ENCODE data around the gene IGLL5. TPM values are rescaled to one million over a fixed set of nuclear protein-coding genes. Genes with fewer than 3 reads are reported as not detected.

Gene IGLL5
- total RNA-seq, 4 donors from 2014 or later, result 0.90 to 7.4 (median 2.7) TPM; not detected in 1

DNA sequence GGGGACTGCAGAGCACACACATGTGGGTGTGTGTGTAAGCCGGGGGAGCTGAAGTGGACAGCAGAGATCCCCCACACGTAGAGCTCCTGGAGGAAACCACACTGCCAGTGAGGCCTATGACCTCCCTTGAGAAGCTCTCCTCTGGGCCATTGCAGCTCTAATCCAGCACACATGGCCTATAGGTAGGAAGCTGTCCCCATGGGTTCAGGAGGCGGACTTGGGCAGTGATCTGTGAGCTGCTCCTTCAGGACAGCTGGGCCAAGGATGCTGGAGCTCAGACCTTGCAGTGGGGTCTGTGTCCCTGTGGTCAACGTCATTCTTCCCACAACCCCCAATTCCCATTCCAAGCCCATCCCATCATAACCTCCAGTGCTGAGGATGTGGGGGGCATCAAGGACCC lies 29.8 kb downstream of the IGLL5 start:
- no peak overlapping the region for H3K27ac ChIP-seq
- no peak for TF ChIP-seq POLR2A (IDR thresholded peaks at IDR 0.05)
- no peak for TF ChIP-seq CTCF (IDR thresholded peaks at IDR 0.05)
- no peaks in the 10 kb centered on the region for H3K9me3 ChIP-seq
- no peaks in the 10 kb centered on the region for H3K4me1 ChIP-seq
- no peaks in the 10 kb centered on the region for H3K27me3 ChIP-seq
- DNase-seq, result no peak
- intact Hi-C loops (cut with DNase I; ENCODE audit: low total_unique reads), result no loop called here
- no peak overlapping the region for H3K4me3 ChIP-seq
- H3K36me3 ChIP-seq, result no peaks in the 10 kb centered on the region

DNA sequence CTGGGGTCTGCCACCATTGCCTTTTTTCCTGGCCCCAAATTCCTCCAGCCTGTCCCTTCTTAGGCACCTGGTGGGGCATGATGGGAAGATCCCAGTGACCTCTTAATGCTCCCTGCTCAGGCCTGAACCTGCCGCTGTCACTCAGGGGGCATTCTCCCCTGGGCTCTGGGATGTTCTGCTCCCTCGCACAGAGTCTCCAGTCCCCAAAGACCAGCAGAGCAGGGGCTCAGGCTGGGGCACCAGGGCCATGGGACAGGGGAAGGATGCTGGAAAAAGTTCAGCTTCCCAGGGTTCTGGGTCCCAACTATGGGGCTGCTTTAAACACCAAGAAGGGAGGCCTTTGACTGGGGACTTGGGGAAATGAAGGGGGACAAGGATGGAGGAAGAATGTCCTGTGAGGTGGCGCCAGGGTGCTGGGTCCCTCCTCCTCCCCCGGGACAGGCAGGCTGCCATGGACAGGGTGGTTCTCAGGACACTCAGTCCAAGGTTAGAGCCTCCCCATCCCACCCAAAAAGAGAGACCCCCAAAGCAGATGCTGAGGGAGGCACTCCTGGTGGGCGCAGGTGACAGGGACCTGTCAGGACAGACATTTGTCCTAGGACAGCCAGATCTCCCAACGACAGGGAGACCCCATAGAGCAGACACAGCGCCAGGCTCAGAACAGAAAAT lies 30.8 kb downstream of the IGLL5 start:
- no peak overlapping the region for H3K4me3 ChIP-seq
- no peak for DNase-seq
- intact Hi-C loops (cut with DNase I; ENCODE audit: low total_unique reads), result no loop called here
- no peaks in the 10 kb centered on the region for H3K27me3 ChIP-seq
- no peak overlapping the region for H3K27ac ChIP-seq
- no peaks in the 10 kb centered on the region for H3K9me3 ChIP-seq
- H3K36me3 ChIP-seq, result no peaks in the 10 kb centered on the region
- no peak for TF ChIP-seq CTCF (IDR thresholded peaks at IDR 0.05)
- no peak for TF ChIP-seq POLR2A (IDR thresholded peaks at IDR 0.05)
- no peaks in the 10 kb centered on the region for H3K4me1 ChIP-seq

DNA sequence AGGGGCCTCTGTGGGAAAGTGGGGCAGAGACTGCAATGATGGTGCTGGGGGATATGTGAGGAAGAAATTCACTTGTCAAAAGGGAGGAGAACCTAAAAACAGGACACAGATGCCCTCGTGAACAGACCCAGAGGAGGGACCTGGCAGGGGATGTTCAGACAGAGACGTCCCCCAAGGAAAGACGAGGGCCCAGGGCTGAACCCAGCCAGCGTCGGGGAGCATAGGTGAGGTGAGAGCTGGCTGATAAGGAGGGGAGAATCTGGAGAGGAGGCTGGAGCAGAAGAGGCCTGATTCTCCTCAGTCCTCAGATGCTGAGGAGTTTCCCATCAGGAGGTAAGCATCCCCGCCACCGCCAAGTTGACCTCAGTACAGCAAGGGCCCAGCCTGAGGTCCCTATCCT lies 31.4 kb downstream of the IGLL5 start:
- no peak for TF ChIP-seq POLR2A (IDR thresholded peaks at IDR 0.05)
- no peak for TF ChIP-seq CTCF (IDR thresholded peaks at IDR 0.05)
- H3K27me3 ChIP-seq, result no peaks in the 10 kb centered on the region
- no peaks in the 10 kb centered on the region for H3K36me3 ChIP-seq
- no peak for DNase-seq
- H3K4me3 ChIP-seq, result no peak overlapping the region
- intact Hi-C loops (cut with DNase I; ENCODE audit: low total_unique reads), result no loop called here
- H3K27ac ChIP-seq, result no peak overlapping the region
- H3K9me3 ChIP-seq, result no peaks in the 10 kb centered on the region
- H3K4me1 ChIP-seq, result no peaks in the 10 kb centered on the region

- H3K27me3 ChIP-seq, result no peaks in the 10 kb centered on the region
- no peak for DNase-seq
- intact Hi-C loops (cut with DNase I; ENCODE audit: low total_unique reads), result no loop called here
- no peaks in the 10 kb centered on the region for H3K36me3 ChIP-seq
- no peak overlapping the region for H3K4me3 ChIP-seq
- H3K27ac ChIP-seq, result no peak overlapping the region
- no peaks in the 10 kb centered on the region for H3K4me1 ChIP-seq
- TF ChIP-seq POLR2A (IDR thresholded peaks at IDR 0.05) (no peak), CTCF (IDR thresholded peaks at IDR 0.05) (no peak)
- H3K9me3 ChIP-seq, result no peaks in the 10 kb centered on the region
Measured at GRCh38 chr22:22920104-22920654, 32.6 kb downstream of the IGLL5 start.

GRCh38 chr22:22920910-22921550 lies 33.4 kb downstream of the IGLL5 start:
- no peak overlapping the region for H3K27ac ChIP-seq
- no peaks in the 10 kb centered on the region for H3K9me3 ChIP-seq
- intact Hi-C loops (cut with DNase I; ENCODE audit: low total_unique reads), result no loop called here
- no peaks in the 10 kb centered on the region for H3K4me1 ChIP-seq
- H3K27me3 ChIP-seq, result no peaks in the 10 kb centered on the region
- no peak for DNase-seq
- no peak overlapping the region for H3K4me3 ChIP-seq
- H3K36me3 ChIP-seq, result no peaks in the 10 kb centered on the region
- TF ChIP-seq CTCF (IDR thresholded peaks at IDR 0.05) (no peak), POLR2A (IDR thresholded peaks at IDR 0.05) (no peak)

Data from uterus (tissue), 4 donors.